Measurements from ENCODE around the gene ATRN. TPM values are rescaled to one million over a fixed set of nuclear protein-coding genes. Genes with fewer than 3 reads are reported as not detected.

Gene ATRN
- total RNA-seq, 1 donor from 2014 or later, result 21.4 TPM

DNA sequence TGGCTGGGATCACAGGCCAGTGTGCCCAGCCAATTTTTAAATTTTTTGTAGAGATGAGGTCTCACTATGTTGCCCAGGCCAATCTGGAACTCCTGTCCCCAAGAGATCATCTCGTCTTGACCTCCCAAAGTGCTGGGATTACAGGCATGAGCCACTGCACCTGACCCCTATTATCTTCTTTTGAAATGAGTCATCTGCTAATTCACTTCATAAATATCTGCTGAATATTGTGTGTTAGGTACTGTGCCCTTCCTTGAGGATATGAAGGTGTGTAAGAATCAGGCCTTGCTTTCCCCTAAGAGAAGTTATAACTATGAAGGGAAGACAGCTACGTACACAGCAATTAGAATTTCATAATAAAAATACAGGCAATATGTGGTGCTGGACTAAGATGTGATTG is 8.2 kb downstream of the ATRN start:
- Histone ChIP-seq H3K27me3 (ENCODE audit: control insufficient read depth in 3 of 3, insufficient read depth in 3 of 3, low read length in 3 of 3) (no peaks in the 10 kb centered on the region), H3K4me3 (ENCODE audit: low read length in 3 of 3) (no peak overlapping the region), H3K4me1 (ENCODE audit: control insufficient read depth in 3 of 3, insufficient read depth in 3 of 3, low read length in 3 of 3) (peaks cover under 1 to 4% (median 3%) of the 10 kb centered on the region in 3 donors), H3K9me3 (ENCODE audit: control insufficient read depth in 3 of 3, low read length in 3 of 3) (no peaks in the 10 kb centered on the region), H3K9ac (ENCODE audit: low read depth in 1 of 3, low read length in 3 of 3) (no peak overlapping the region), H3K27ac (ENCODE audit: low read depth, low read length) (no peak overlapping the region), H3K36me3 (ENCODE audit: control insufficient read depth in 3 of 3, insufficient read depth in 3 of 3, low read length in 3 of 3) (peaks cover 0 to 5% (median 4%) of the 10 kb centered on the region in 3 donors)

DNA sequence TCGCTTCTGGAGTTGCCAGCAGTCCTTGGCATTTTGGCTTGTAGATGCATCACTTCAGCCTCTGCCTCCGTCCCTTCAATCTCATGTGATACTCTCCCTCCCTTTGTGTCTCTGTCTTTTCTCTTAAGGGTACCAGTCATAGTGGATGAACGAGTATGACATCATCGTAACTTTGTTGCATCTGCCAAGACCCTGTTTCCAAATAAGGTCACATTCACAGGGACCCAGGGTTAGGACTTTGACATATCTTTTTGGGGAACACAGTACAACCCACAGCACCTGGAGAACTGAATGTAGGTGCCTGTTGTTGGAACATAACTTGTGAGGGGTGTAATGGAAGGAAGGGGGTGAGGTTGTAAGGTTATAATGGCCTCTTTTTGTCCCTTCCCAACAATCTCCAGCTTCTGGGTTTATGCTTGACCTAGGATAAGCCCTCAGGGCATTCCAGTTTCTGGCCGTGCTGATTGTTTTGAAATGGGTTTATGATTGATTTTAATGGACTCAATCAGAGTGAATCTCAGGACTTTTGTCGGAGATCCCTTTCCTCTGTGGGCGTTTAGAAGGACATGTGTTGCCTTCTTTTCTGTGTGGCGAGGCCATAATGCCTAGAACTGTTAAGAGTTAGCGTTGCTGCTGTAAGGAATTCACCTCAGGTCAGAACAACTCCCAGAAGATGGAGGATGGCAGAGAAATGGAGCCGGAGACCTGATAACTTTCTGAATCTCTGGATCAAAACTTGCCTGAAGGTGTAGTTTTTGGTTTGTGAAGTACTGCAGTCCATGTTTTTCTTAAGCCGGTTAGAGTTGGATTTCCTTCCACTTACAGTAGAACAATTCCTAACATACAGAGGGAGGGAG is 9.2 kb downstream of the ATRN start:
- Histone ChIP-seq H3K27ac (ENCODE audit: low read depth, low read length) (no peak overlapping the region), H3K9ac (ENCODE audit: low read depth in 1 of 3, low read length in 3 of 3) (no peak overlapping the region)

DNA sequence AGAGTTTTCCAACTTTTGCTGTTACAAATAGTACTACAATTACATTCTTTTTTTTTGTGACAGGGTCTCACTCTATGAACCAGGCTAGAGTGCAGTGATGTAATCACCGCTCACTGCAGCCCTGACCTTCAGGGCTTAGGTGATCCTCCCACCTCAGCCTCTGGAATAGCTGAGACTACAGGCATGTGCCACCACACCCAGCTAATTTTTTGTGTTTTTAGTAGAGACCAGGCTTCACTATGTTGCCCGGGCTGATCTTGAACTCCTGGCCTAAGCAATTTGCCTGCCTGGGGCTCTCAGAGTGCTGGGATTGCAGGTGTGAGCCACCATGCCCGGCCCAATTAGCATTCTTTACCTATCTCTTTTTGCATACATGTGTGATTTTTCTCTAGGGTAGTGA is 12.5 kb downstream of the ATRN start:
- H3K27ac ChIP-seq (ENCODE audit: low read depth, low read length), result no peak overlapping the region
- H3K4me1 ChIP-seq (ENCODE audit: control insufficient read depth in 3 of 3, insufficient read depth in 3 of 3, low read length in 3 of 3), result peaks cover 0 to 3% (median 3%) of the 10 kb centered on the region in 3 donors
- H3K27me3 ChIP-seq (ENCODE audit: control insufficient read depth in 3 of 3, insufficient read depth in 3 of 3, low read length in 3 of 3), result no peaks in the 10 kb centered on the region
- H3K9me3 ChIP-seq (ENCODE audit: control insufficient read depth in 3 of 3, low read length in 3 of 3), result no peaks in the 10 kb centered on the region
- no peak overlapping the region for H3K9ac ChIP-seq (ENCODE audit: low read depth in 1 of 3, low read length in 3 of 3)
- H3K4me3 ChIP-seq (ENCODE audit: low read length in 3 of 3), result no peak overlapping the region
- peaks cover 0 to 5% (median 4%) of the 10 kb centered on the region in 3 donors for H3K36me3 ChIP-seq (ENCODE audit: control insufficient read depth in 3 of 3, insufficient read depth in 3 of 3, low read length in 3 of 3)

More for the DNA sequence above, 9.2 kb downstream of the ATRN start:
- H3K9me3 ChIP-seq (ENCODE audit: control insufficient read depth in 3 of 3, low read length in 3 of 3), result no peaks in the 10 kb centered on the region
- H3K4me1 ChIP-seq (ENCODE audit: control insufficient read depth in 3 of 3, insufficient read depth in 3 of 3, low read length in 3 of 3), result peaks cover 0 to 3% (median 3%) of the 10 kb centered on the region in 3 donors
- no peaks in the 10 kb centered on the region for H3K27me3 ChIP-seq (ENCODE audit: control insufficient read depth in 3 of 3, insufficient read depth in 3 of 3, low read length in 3 of 3)
- no peak overlapping the region for H3K4me3 ChIP-seq (ENCODE audit: low read length in 3 of 3)
- H3K36me3 ChIP-seq (ENCODE audit: control insufficient read depth in 3 of 3, insufficient read depth in 3 of 3, low read length in 3 of 3), result peaks cover 0 to 5% (median 4%) of the 10 kb centered on the region in 3 donors

DNA sequence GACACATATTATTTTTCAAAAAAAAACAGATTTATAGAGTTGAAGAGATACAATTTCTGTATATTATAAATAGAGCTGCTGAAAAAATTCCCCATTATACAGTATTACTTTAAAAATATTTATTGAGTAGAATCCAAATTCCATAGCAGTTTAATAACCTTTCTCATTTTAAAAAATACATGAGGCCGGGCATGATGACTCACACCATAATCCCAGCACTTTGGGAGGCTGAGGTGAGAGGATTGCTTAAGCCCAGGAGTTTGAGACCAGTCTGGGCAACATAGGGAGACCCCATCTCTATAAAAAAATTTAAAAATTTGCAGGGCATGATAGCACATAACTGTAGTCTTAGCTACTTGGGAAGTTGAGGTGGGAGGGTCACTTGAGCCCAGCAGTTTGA is 13.0 kb downstream of the ATRN start:
- Histone ChIP-seq H3K4me1 (ENCODE audit: control insufficient read depth in 3 of 3, insufficient read depth in 3 of 3, low read length in 3 of 3) (peaks cover 0 to 3% (median 3%) of the 10 kb centered on the region in 3 donors), H3K4me3 (ENCODE audit: low read length in 3 of 3) (no peak overlapping the region), H3K9ac (ENCODE audit: low read depth in 1 of 3, low read length in 3 of 3) (no peak overlapping the region), H3K27ac (ENCODE audit: low read depth, low read length) (no peak overlapping the region), H3K27me3 (ENCODE audit: control insufficient read depth in 3 of 3, insufficient read depth in 3 of 3, low read length in 3 of 3) (no peaks in the 10 kb centered on the region), H3K36me3 (ENCODE audit: control insufficient read depth in 3 of 3, insufficient read depth in 3 of 3, low read length in 3 of 3) (peaks cover 0 to 5% (median 4%) of the 10 kb centered on the region in 3 donors), H3K9me3 (ENCODE audit: control insufficient read depth in 3 of 3, low read length in 3 of 3) (no peaks in the 10 kb centered on the region)

DNA sequence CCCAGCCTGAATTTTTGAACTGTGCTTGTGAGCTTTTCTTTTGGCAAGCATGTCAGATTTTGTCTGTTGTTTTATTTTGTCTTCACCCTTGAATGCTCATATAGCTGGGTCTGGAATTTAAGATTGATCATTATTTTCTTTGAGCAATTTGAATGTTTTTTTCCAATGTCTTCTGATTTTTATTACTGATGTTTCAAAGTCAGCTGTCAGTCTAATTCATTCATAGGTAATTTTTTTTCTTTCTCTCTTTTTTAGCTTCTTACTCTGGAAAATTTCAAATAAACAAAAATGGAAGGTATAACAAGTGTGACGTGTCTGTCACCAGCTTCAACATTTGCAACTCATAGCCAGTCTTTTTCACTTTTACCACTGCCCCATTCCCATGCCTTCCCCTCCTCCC is 15.1 kb downstream of the ATRN start:
- no peaks in the 10 kb centered on the region for H3K27me3 ChIP-seq (ENCODE audit: control insufficient read depth in 3 of 3, insufficient read depth in 3 of 3, low read length in 3 of 3)
- no peak overlapping the region for H3K4me3 ChIP-seq (ENCODE audit: low read length in 3 of 3)
- H3K36me3 ChIP-seq (ENCODE audit: control insufficient read depth in 3 of 3, insufficient read depth in 3 of 3, low read length in 3 of 3), result no peaks in the 10 kb centered on the region
- H3K27ac ChIP-seq (ENCODE audit: low read depth, low read length), result no peak overlapping the region
- H3K9ac ChIP-seq (ENCODE audit: low read depth in 1 of 3, low read length in 3 of 3), result no peak overlapping the region
- peaks cover 0 to 3% (median 0%) of the 10 kb centered on the region in 3 donors for H3K4me1 ChIP-seq (ENCODE audit: control insufficient read depth in 3 of 3, insufficient read depth in 3 of 3, low read length in 3 of 3)
- no peaks in the 10 kb centered on the region for H3K9me3 ChIP-seq (ENCODE audit: control insufficient read depth in 3 of 3, low read length in 3 of 3)

DNA sequence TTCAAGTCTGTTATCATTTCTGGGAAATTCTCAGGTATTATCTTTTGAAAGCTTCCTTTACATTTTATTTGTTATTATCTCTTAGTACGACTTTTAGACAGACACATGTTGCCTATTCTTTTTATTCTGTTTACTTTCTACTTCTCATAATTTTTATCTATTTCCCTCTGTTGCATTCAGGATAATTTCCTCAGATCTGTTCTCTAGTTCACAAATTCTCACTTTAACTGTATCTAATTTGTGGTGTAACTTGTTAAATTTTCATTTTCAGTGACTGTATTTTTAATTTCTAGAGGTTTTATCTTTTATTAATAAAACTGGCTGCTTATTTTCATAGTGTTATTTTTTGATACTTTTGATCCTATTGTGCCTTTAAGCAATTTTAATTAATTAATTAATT is 16.0 kb downstream of the ATRN start:
- Histone ChIP-seq H3K9ac (ENCODE audit: low read depth in 1 of 3, low read length in 3 of 3) (no peak overlapping the region), H3K27ac (ENCODE audit: low read depth, low read length) (no peak overlapping the region), H3K4me3 (ENCODE audit: low read length in 3 of 3) (no peak overlapping the region), H3K4me1 (ENCODE audit: control insufficient read depth in 3 of 3, insufficient read depth in 3 of 3, low read length in 3 of 3) (peaks cover 0 to 3% (median 0%) of the 10 kb centered on the region in 3 donors), H3K36me3 (ENCODE audit: control insufficient read depth in 3 of 3, insufficient read depth in 3 of 3, low read length in 3 of 3) (no peaks in the 10 kb centered on the region), H3K9me3 (ENCODE audit: control insufficient read depth in 3 of 3, low read length in 3 of 3) (no peaks in the 10 kb centered on the region), H3K27me3 (ENCODE audit: control insufficient read depth in 3 of 3, insufficient read depth in 3 of 3, low read length in 3 of 3) (no peaks in the 10 kb centered on the region)

DNA sequence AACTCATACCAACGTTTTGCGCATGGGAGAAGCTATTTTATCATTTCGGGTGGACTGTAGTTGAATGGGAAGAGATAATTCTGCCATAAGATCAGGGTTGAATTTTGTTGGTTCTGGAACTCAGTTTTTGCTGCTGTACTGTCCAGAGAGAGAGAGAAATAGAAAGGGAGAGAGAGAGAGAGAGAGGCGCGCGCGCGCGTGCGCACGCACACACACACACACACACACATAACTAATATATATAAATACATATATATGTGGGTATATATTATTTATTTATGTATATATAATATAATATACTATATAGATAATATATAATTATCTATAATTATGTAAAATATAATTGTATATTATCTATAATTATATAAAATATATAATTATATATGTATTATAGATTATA is 21.9 kb downstream of the ATRN start:
- no peak overlapping the region for H3K9ac ChIP-seq (ENCODE audit: low read depth in 1 of 3, low read length in 3 of 3)
- peaks cover 0 to 4% (median 0%) of the 10 kb centered on the region in 3 donors for H3K4me1 ChIP-seq (ENCODE audit: control insufficient read depth in 3 of 3, insufficient read depth in 3 of 3, low read length in 3 of 3)
- H3K36me3 ChIP-seq (ENCODE audit: control insufficient read depth in 3 of 3, insufficient read depth in 3 of 3, low read length in 3 of 3), result no peaks in the 10 kb centered on the region
- no peak overlapping the region for H3K27ac ChIP-seq (ENCODE audit: low read depth, low read length)
- H3K27me3 ChIP-seq (ENCODE audit: control insufficient read depth in 3 of 3, insufficient read depth in 3 of 3, low read length in 3 of 3), result no peaks in the 10 kb centered on the region
- no peak overlapping the region for H3K4me3 ChIP-seq (ENCODE audit: low read length in 3 of 3)
- H3K9me3 ChIP-seq (ENCODE audit: control insufficient read depth in 3 of 3, low read length in 3 of 3), result peaks cover 0 to 3% (median 0%) of the 10 kb centered on the region in 3 donors

DNA sequence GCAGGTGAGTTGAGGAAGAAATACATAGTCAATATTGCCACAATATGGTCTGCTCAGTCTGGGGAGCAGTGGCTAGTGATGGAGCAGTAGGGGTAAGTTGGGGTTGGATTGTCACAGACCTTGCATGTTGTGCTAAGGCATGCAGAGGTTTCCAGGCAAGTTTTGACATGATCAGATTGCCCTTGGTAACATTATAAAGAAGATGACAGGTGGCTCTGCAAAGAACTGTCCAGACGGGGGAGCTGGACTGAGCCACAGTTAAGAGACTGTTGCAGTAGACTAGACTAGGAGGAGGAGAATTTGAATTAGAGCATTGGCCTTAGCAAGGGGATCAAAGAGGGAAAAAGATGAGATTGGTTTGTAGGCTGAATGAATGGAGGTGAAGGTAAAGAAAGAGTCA is 23.4 kb downstream of the ATRN start:
- Histone ChIP-seq H3K4me3 (ENCODE audit: low read length in 3 of 3) (no peak overlapping the region), H3K36me3 (ENCODE audit: control insufficient read depth in 3 of 3, insufficient read depth in 3 of 3, low read length in 3 of 3) (no peaks in the 10 kb centered on the region), H3K4me1 (ENCODE audit: control insufficient read depth in 3 of 3, insufficient read depth in 3 of 3, low read length in 3 of 3) (peaks cover 0 to 4% (median 0%) of the 10 kb centered on the region in 3 donors), H3K9ac (ENCODE audit: low read depth in 1 of 3, low read length in 3 of 3) (no peak overlapping the region), H3K27ac (ENCODE audit: low read depth, low read length) (no peak overlapping the region), H3K27me3 (ENCODE audit: control insufficient read depth in 3 of 3, insufficient read depth in 3 of 3, low read length in 3 of 3) (no peaks in the 10 kb centered on the region), H3K9me3 (ENCODE audit: control insufficient read depth in 3 of 3, low read length in 3 of 3) (peaks cover 0 to 3% (median 0%) of the 10 kb centered on the region in 3 donors)

DNA sequence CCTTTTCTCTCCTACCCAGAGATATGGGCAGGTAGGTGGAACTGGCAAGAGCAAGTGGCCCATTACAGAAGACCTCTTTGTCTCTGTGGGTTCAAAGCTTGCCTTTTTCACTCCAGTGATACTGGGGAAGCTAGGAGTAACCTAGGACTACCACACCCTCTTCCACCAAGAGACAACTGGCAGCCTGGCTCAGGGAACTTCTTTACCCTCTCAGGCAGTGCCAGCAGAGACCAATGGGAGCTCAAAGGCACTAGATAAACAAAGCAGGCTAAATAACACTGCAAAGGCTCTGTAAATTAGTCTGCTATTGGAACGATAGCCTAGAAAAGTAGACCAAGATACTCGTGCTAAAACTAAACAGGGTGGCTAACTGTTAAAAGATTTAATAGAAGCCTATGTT is 32.1 kb downstream of the ATRN start:
- Histone ChIP-seq H3K9ac (ENCODE audit: low read depth in 1 of 3, low read length in 3 of 3) (no peak overlapping the region), H3K36me3 (ENCODE audit: control insufficient read depth in 3 of 3, insufficient read depth in 3 of 3, low read length in 3 of 3) (no peaks in the 10 kb centered on the region), H3K4me3 (ENCODE audit: low read length in 3 of 3) (no peak overlapping the region), H3K9me3 (ENCODE audit: control insufficient read depth in 3 of 3, low read length in 3 of 3) (no peaks in the 10 kb centered on the region), H3K27me3 (ENCODE audit: control insufficient read depth in 3 of 3, insufficient read depth in 3 of 3, low read length in 3 of 3) (no peaks in the 10 kb centered on the region), H3K4me1 (ENCODE audit: control insufficient read depth in 3 of 3, insufficient read depth in 3 of 3, low read length in 3 of 3) (no peaks in the 10 kb centered on the region), H3K27ac (ENCODE audit: low read depth, low read length) (no peak overlapping the region)

DNA sequence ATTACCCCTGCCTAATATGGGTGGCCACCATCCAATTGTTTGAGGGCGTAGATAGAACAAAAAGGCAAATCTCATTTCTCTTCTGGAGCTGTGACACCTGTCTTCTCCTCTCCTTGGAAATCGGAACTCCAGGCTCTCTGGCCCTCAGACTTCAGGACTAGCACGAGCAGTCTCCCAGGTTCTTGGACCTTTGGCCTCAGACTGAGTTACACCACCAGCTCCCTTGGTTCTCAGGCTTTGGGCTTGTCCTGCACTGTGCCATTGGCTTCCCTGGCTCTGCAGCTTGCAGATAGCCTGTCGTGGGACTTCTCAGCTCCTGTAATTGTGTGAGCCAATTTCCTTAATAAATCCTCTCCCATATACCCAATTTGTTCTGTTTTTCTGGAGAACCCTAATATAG is 34.3 kb downstream of the ATRN start:
- H3K27ac ChIP-seq (ENCODE audit: low read depth, low read length), result no peak overlapping the region
- no peaks in the 10 kb centered on the region for H3K9me3 ChIP-seq (ENCODE audit: control insufficient read depth in 3 of 3, low read length in 3 of 3)
- no peak overlapping the region for H3K4me3 ChIP-seq (ENCODE audit: low read length in 3 of 3)
- no peaks in the 10 kb centered on the region for H3K27me3 ChIP-seq (ENCODE audit: control insufficient read depth in 3 of 3, insufficient read depth in 3 of 3, low read length in 3 of 3)
- no peaks in the 10 kb centered on the region for H3K4me1 ChIP-seq (ENCODE audit: control insufficient read depth in 3 of 3, insufficient read depth in 3 of 3, low read length in 3 of 3)
- no peaks in the 10 kb centered on the region for H3K36me3 ChIP-seq (ENCODE audit: control insufficient read depth in 3 of 3, insufficient read depth in 3 of 3, low read length in 3 of 3)
- H3K9ac ChIP-seq (ENCODE audit: low read depth in 1 of 3, low read length in 3 of 3), result no peak overlapping the region

Data from skeletal muscle tissue (tissue), 4 donors.